EH (cell line): ENCODE measurements around the gene ZFP14.

Experiments used
- DNase-seq: peaks from one replicate; pipeline ENCODE4 v3.0.0-alpha.2; 2015; ENCODE audit warnings: low read depth

Gene ZFP14

DNA sequence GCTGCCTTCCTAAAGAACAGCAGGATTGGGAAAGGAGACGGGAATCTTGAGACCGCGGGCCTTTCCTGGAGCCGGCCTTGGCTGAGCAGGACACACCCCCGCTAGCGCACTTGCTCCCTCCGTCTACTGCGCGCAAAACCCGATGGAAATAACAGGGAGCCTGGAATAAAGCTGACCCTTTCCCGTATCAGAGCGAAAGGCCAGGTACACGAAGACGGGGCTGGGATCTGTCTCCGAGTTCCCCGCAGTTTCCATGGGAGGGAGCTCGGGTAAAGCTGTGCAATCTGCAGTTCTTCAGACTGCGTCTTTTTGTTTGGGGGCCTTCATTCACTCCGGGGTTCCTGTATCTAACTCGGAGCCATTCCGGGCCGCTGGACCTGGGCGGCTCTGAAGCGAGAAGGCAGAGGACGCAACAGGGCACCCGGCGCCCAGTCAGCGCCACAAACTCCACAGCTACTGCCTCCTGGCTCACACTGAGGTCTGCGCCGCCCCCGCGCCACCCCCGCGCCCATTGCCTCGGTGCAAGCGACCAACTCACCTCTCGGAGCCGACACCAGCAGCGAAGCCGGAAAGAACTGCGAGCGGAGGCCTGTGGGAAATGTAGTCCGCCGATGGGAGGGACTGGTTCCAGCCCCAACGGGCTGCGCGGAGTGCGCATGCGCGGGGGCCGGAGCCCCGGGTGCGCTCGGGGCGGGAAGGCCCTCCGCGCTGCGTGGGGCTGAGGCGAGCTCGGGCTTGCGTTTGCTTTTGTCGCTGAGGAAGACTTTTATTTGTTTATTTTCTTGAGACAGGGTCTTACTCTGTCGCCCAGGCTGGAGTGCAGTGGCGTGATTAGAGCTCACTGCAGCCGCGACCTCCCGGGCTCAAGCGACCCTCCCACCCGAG is at the start of gene ZFP14:
Gene ZFP14, minus strand, starts transcription at position 577 of the 885 bp plus-strand sequence. CDS start 11,309 bp downstream, outside the sequence.
- peak; percentile 92 for DNase-seq

DNA sequence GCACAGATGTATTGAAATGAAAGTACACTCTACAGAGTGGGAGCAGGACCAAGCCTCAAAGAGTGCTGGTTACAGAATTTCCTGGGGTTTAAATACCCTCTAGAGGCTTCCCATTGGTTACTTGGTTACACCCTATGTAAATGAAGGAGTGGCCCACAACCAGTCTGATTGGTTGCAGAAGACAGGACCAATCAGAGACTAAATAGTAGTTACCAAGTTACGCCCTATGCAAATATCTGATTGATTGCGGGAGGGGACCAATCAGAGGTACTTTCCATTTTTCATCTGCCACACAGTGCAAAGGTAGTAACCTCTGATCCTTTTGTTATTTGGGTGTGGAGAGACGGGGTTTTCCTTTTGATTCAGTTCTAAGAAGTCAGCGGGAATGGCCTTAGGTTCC is 44.9 kb upstream of the ZFP14 start:
- DNase-seq = no peak

GRCh38 chr19:36421749-36422481 is 42.9 kb upstream of the ZFP14 start:
- DNase-seq = no peak

- peak; percentile 31 for DNase-seq
These were observed 42.2 kb upstream of the ZFP14 start for GRCh38 chr19:36420961-36421748.

DNA sequence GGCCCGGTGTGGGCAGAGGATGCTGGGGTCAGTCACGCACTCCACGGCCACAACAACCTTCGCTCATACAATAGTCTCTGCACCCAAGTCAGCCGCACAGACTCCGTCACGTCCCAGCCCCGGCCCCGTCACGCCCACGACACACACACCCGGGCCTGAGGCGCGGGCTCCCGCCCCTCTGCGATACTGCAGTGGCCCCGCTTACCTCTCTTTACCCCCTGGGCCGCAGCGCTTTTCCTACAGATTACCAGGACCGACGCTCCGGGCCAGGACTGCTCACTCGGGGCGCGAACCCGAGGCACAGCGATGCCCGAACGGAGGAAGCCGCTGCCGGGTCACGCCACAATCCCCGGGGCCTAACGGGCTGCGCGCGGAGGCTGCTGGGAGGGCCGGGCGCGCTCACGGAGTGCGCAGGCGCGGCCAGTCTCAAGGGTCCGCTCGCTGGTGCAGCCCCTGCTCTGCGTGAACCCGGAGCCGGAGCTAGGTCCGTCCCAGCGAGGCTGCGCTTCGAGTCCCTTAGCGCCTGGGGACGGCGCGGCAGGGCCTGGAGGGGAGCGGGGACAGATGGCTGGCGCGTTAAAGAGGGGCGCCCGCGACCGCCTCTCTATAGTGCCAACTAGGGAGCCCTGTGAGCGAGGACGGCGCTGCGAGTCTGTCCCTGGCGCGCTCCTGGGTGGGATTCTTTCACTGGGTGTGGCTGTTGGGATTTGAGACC is 39.4 kb upstream of the ZFP14 start, which contains the start of gene ZFP82:
Gene ZFP82, minus strand, starts transcription at position 358 of the 715 bp plus-strand sequence. CDS start 8,855 bp downstream, outside the sequence.
- DNase-seq = peak; percentile 77

GRCh38 chr19:36417752-36418286 is 38.8 kb upstream of the ZFP14 start:
- DNase-seq = no peak

GRCh38 chr19:36409841-36410240 is 30.8 kb upstream of the ZFP14 start:
- DNase-seq = no peak

DNA sequence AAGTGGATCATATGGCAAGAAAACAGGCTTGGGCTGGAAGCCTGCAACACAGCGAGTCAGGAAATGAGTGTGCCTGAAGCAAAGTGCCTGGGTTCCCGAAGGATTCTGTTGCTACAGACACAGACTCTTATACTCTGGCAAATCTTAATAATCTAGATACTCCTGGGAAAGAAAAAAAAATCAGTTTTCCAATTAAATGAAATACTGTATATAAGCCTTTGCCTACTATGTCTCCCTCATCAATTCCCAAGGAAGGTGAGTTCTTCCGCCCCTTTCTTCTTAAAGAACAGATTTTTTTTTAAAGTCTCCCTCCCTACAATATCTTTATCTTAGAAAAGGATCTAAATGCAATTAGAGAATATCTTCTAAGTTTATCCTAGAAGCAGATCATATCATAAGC is 29.1 kb upstream of the ZFP14 start:
- DNase-seq = no peak

- no peak for DNase-seq
These were observed 25.5 kb upstream of the ZFP14 start for GRCh38 chr19:36404498-36404897.

- no peak for DNase-seq
These were observed 22.5 kb upstream of the ZFP14 start for GRCh38 chr19:36401475-36401874.

- DNase-seq = no peak
These were observed 19.6 kb upstream of the ZFP14 start for GRCh38 chr19:36398571-36398970.

- DNase-seq = peak; percentile 1
These were observed 14.1 kb upstream of the ZFP14 start for GRCh38 chr19:36392916-36393673.

GRCh38 chr19:36379510-36379819 is 464 bp upstream of the ZFP14 start:
- DNase-seq = no peak

- DNase-seq = no peak
These were observed 1.3 kb downstream of the ZFP14 start for GRCh38 chr19:36377541-36378178.

GRCh38 chr19:36373638-36374156 is 5.3 kb downstream of the ZFP14 start:
- DNase-seq = no peak

- DNase-seq = no peak
These were observed 7.1 kb downstream of the ZFP14 start for GRCh38 chr19:36371886-36372285.

DNA sequence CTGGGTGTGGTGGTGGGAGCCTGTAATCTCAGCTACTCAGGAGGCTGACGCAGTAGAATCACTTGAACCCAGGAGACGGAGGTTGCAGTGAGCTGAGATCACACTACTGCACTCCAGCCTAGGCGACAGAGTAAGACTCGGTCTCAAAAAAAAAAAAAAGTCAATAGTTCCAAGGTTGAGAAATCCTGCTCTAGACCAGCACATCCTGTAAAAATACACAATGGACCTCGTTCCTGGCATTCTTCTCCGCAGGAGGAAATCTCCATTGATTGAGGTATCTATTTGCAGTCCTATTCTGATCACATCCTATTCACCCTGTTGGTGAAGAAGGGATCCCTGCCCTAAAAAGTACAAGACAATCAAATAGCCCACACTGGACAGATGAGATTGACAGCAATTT is 15.2 kb downstream of the ZFP14 start:
- DNase-seq = no peak

DNA sequence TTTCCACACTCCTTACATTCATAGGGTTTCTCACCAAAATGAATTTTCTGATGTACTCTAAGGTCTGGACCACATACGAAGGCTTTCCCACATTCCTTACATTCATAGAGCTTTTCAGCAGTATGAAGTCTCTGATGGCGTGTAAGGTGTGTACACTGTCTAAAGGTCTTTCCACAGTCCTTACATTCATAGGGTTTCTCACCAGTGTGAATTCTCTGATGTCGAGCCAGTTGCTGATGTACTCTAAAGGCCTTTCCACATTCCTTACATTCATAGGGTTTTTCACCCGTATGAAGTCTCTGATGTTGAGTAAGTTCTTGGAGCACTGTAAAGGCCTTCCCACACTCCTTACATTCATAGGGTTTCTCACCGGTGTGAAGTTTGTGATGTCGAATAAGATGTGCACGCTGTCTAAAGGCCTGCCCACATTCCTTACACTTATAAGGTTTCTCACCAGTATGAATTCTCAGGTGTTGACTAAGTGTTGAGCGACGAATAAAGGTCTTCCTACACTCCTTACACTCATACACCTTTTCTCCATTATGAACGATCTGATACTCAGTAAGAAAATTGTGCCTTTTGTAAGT is 38.1 kb downstream of the ZFP14 start:
- DNase-seq = no peak
